ENCODE measurements around the gene ADRM1. TPM values are rescaled to one million over a fixed set of nuclear protein-coding genes. Genes with fewer than 3 reads are reported as not detected.

ADRM1 gene, protein sequence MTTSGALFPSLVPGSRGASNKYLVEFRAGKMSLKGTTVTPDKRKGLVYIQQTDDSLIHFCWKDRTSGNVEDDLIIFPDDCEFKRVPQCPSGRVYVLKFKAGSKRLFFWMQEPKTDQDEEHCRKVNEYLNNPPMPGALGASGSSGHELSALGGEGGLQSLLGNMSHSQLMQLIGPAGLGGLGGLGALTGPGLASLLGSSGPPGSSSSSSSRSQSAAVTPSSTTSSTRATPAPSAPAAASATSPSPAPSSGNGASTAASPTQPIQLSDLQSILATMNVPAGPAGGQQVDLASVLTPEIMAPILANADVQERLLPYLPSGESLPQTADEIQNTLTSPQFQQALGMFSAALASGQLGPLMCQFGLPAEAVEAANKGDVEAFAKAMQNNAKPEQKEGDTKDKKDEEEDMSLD
- total RNA-seq = 100 to 1,000 TPM; 159 to 166 TPM
- 101 TPM for polyA plus RNA-seq

DNA sequence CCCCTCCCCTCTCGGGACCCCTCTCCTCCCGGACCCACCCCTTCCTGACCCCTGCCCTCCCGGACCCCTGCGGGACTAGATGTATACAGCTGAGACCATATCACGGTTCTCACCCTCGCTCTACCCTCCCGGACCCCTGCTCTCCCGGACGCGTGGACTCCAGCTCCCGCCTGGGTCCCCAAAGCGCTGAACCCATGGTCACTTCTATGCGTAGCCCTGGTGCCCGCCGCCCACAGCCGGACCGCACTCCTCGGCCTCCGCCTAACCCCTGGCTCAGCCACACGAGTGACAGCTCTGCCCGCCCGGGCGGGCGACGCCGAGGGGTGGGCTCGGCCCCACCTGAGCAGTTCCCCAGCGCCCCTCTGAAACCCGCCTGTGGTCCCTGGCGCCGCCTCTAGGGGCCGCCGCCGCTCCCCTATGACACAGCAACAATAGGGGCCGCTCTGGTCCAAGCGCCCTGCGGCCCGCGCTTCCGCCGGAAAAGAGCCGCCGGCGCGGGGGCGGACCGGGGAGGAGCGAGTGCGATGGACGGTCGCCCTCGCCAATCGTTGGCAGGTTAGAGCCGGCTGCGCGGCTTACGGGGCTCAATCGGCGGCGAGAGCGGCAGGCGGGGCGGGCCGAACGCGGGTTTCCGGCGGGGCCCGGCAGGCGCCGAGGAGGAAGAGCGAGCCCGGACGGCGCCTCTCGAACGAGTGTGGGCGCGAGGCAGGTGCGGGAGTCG lies at the start of gene ADRM1:
Gene ADRM1 (plus strand): TSS at position 657 of the 721 bp plus-strand sequence. CDS start 572 bp downstream, outside the sequence.
- ChIA-PET POLR2A (interaction anchor here (0.6 kb wide), 2 partner anchors 14 to 106 kb away, joined by 3 read pairs; no protein-coding TSS in a partner anchor), CTCF (interaction anchor here (1.1 to 1.6 kb wide), 2 partner anchors 16 to 84 kb away, joined by 3 to 5 read pairs; partner anchors contain the start of gene RPS21)
- H3K36me3 ChIP-seq (ENCODE audit: insufficient read depth, low read length) = peaks cover 11% of the 10 kb centered on the region
- H3K4me3 Mint-ChIP-seq = peak within 1 kb of the TSS; percentile 90 to 98 (median 94)
- H3K4me1 ChIP-seq (ENCODE audit: insufficient read depth, low read length) = peaks cover 26% of the 10 kb centered on the region
- peak; percentile 93 to 97 (median 95) for DNase-seq
- peak within 1 kb of the TSS; percentile 84 for H3K4me3 ChIP-seq (ENCODE audit: low read length)
- no peaks in the 10 kb centered on the region for H3K27me3 ChIP-seq (ENCODE audit: insufficient read depth, low read length, poor library complexity, severe bottlenecking)
- no peaks in the 10 kb centered on the region for H3K27me3 Mint-ChIP-seq
- H3K9me3 Mint-ChIP-seq = no peaks in the 10 kb centered on the region
- peak within 1 kb of the TSS; percentile 94 for H3K27ac ChIP-seq (ENCODE audit: low read depth, low read length)
- H3K4me1 Mint-ChIP-seq = peaks cover 27 to 31% (median 31%) of the 10 kb centered on the region in 3 donors
- H3K9me3 ChIP-seq (ENCODE audit: low read length) = no peaks in the 10 kb centered on the region
- H3K27ac Mint-ChIP-seq = peak within 1 kb of the TSS; percentile 87 to 99 (median 98)
- peaks cover 0 to 40% (median 2%) of the 10 kb centered on the region in 3 donors for H3K36me3 Mint-ChIP-seq

DNA sequence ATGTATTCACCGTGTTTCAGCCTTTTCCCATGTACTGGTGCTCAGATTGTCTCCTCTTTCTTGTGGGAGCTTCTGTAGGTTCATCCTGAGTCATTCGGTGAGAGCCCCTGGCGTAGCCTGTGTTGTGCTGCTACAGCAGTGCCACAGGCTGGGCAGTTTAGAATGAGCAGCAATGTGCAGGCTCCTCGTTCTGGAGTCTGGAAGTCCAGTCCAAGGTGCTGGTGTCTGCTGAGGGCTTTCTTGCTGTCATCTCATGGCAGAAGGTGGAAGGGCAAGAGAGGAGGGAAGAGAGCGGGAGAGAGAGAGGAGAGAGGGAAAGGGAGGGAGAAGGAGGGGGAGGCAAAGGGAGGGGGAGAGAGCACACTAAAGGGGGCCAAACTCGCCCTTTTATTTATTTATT lies 49.4 kb upstream of the ADRM1 start:
- no peaks in the 10 kb centered on the region for H3K27me3 ChIP-seq (ENCODE audit: insufficient read depth, low read length, poor library complexity, severe bottlenecking)
- H3K36me3 Mint-ChIP-seq = peaks cover 0 to 49% (median 10%) of the 10 kb centered on the region in 3 donors
- no peaks in the 10 kb centered on the region for H3K9me3 Mint-ChIP-seq
- DNase-seq = no peak
- H3K27ac Mint-ChIP-seq = peak overlapping the region in 1 of 8 donors; percentile 72
- no peaks in the 10 kb centered on the region for H3K36me3 ChIP-seq (ENCODE audit: insufficient read depth, low read length)
- peaks cover 21 to 44% (median 28%) of the 10 kb centered on the region in 3 donors for H3K4me1 Mint-ChIP-seq
- H3K27me3 Mint-ChIP-seq = no peaks in the 10 kb centered on the region
- ChIA-PET CTCF (no interaction called here), POLR2A (no interaction called here)
- H3K4me3 Mint-ChIP-seq = no peak overlapping the region
- no peak overlapping the region for H3K27ac ChIP-seq (ENCODE audit: low read depth, low read length)
- H3K4me3 ChIP-seq (ENCODE audit: low read length) = no peak overlapping the region
- no peaks in the 10 kb centered on the region for H3K4me1 ChIP-seq (ENCODE audit: insufficient read depth, low read length)
- no peaks in the 10 kb centered on the region for H3K9me3 ChIP-seq (ENCODE audit: low read length)

DNA sequence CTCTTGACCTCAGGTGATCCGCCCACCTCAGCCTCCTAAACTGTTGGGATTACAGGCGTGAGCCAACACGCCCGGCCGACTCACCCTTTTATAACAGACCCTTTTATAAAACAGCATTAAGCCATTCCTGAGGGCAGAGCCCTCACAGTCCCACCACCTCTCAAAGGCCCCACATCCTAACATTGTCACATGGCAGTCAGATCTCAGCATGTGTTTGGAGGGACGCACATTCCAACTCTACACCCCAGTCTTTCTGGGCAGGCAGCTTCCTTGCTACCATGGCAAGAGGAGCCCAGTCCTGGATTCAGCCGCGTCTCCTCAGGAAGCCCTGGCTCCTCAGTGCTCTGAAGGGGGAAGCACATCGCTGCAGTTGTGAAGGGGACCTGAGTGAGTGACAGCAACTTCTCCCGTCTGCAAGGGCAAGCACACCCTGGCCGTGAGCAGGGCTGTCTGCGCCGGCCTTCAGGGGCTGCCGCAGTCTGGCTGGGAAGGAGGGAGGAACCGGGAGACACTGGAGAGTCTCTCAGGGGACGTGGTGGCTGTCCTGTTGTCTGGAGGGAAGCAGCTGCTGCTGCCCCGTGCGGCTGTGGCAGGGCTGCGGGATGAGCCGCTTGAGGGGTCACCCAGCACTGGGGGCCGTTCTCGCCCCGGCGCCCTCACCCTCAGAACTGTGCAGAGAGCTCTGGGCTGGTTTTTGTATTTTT lies 48.6 kb upstream of the ADRM1 start:
- no peaks in the 10 kb centered on the region for H3K27me3 ChIP-seq (ENCODE audit: insufficient read depth, low read length, poor library complexity, severe bottlenecking)
- no peaks in the 10 kb centered on the region for H3K27me3 Mint-ChIP-seq
- no peaks in the 10 kb centered on the region for H3K9me3 Mint-ChIP-seq
- no peaks in the 10 kb centered on the region for H3K4me1 ChIP-seq (ENCODE audit: insufficient read depth, low read length)
- ChIA-PET POLR2A (interaction anchor here (0.6 kb wide), 1 partner anchor 7 kb away, joined by 4 read pairs; no protein-coding TSS in a partner anchor), CTCF (no interaction called here)
- no peak overlapping the region for H3K4me3 ChIP-seq (ENCODE audit: low read length)
- peaks cover 24 to 41% (median 32%) of the 10 kb centered on the region in 3 donors for H3K4me1 Mint-ChIP-seq
- peaks cover 2% of the 10 kb centered on the region for H3K36me3 ChIP-seq (ENCODE audit: insufficient read depth, low read length)
- H3K9me3 ChIP-seq (ENCODE audit: low read length) = no peaks in the 10 kb centered on the region
- peaks cover 0 to 56% (median 13%) of the 10 kb centered on the region in 3 donors for H3K36me3 Mint-ChIP-seq
- no peak for DNase-seq
- H3K4me3 Mint-ChIP-seq = no peak overlapping the region
- H3K27ac Mint-ChIP-seq = peak overlapping the region in 3 of 8 donors; percentile 32 to 70 (median 68)
- H3K27ac ChIP-seq (ENCODE audit: low read depth, low read length) = no peak overlapping the region

DNA sequence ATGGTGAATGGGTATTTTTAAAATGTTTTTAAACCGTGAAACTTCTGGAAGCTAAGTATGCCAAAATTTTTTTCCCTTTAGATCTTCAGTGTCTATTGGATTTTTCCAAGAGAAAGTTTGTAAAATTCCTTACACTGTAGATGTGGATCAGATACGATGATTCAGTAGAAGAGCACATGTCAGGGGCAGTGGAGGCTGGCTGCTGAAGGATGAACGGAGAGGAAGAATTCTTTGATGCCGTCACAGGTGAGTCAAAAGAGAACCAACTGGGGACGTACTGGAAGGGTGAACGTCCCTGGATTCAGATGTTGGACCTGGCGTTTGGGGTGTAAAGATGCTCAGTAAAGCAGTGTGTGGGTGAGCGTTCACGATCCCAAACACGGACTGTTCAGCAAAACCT lies 46.8 kb upstream of the ADRM1 start:
- H3K27me3 ChIP-seq (ENCODE audit: insufficient read depth, low read length, poor library complexity, severe bottlenecking) = no peaks in the 10 kb centered on the region

DNA sequence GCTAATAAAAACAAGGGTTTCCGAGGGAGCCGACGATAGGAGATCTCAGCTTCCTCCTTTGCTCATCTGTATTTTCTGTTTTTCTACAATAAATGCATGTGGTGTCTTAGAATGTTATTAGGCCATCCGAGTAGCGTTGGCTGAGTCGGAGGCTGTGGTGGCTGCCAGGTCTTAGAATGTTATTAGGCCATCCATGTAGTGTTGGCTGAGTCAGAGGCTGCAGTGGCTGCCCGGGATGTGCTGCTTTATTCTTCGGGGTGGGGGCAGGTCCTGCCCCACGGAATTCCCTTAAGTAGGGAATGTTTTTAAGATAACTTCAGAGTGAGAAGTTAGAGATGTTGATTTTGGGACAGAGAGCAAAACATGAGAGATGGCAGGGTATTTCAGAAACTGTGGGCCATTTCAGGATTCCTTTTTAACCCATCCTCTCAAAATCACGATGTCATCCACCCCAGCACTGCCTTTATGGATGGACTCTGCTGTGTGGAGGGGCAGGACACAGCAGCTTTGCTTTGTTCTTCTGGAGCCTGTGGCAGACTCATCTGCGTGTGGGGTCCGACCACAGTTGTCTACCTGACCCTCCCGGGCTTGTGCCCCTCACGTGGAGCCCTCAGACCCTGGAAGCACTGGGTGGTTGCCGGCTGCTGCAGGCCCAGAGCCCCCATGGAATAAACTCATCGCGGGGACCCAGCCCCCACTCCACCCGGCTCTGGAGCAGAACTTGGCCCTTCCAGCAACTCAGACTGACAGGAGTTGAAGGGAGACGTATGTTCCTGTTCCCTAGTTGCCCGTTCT lies 44.1 kb upstream of the ADRM1 start:
- Mint-ChIP-seq H3K4me3 (no peak overlapping the region), H3K27me3 (no peaks in the 10 kb centered on the region), H3K27ac (no peak overlapping the region), H3K4me1 (peaks cover 11 to 16% (median 13%) of the 10 kb centered on the region in 3 donors), H3K9me3 (no peaks in the 10 kb centered on the region), H3K36me3 (peaks cover 0 to 87% (median 15%) of the 10 kb centered on the region in 3 donors)
- Histone ChIP-seq H3K4me1 (ENCODE audit: insufficient read depth, low read length) (no peaks in the 10 kb centered on the region), H3K27me3 (ENCODE audit: insufficient read depth, low read length, poor library complexity, severe bottlenecking) (no peaks in the 10 kb centered on the region), H3K9me3 (ENCODE audit: low read length) (no peaks in the 10 kb centered on the region), H3K36me3 (ENCODE audit: insufficient read depth, low read length) (peaks cover 21% of the 10 kb centered on the region), H3K4me3 (ENCODE audit: low read length) (no peak overlapping the region), H3K27ac (ENCODE audit: low read depth, low read length) (no peak overlapping the region)
- no peak for DNase-seq
- ChIA-PET CTCF (no interaction called here), POLR2A (no interaction called here)

More for the DNA sequence above, 46.8 kb upstream of the ADRM1 start:
- ChIA-PET CTCF (no interaction called here), POLR2A (no interaction called here)
- Mint-ChIP-seq H3K36me3 (peaks cover 0 to 70% (median 16%) of the 10 kb centered on the region in 3 donors), H3K27ac (no peak overlapping the region), H3K4me3 (no peak overlapping the region), H3K4me1 (peaks cover 18 to 32% (median 23%) of the 10 kb centered on the region in 3 donors), H3K9me3 (no peaks in the 10 kb centered on the region), H3K27me3 (no peaks in the 10 kb centered on the region)
- no peak for DNase-seq
- Histone ChIP-seq H3K4me3 (ENCODE audit: low read length) (no peak overlapping the region), H3K27ac (ENCODE audit: low read depth, low read length) (no peak overlapping the region), H3K9me3 (ENCODE audit: low read length) (no peaks in the 10 kb centered on the region), H3K4me1 (ENCODE audit: insufficient read depth, low read length) (no peaks in the 10 kb centered on the region), H3K36me3 (ENCODE audit: insufficient read depth, low read length) (peaks cover 14% of the 10 kb centered on the region)

DNA sequence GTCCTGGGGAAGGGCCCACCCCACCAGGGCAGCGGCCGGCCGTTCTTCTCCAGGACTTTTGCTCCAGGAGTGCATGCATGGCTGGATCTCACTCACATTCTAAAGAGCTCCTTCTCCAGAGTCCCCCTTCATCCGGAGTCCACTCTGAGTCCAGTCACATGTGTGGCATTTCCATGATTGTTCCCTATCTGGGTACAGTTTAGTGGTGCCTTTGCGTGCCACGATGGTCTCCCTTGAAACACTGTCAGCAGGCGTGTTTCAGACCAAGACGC lies 43.6 kb upstream of the ADRM1 start:
- H3K36me3 ChIP-seq (ENCODE audit: insufficient read depth, low read length) = peaks cover 21% of the 10 kb centered on the region
- H3K4me3 ChIP-seq (ENCODE audit: low read length) = no peak overlapping the region
- H3K4me1 ChIP-seq (ENCODE audit: insufficient read depth, low read length) = no peaks in the 10 kb centered on the region
- Mint-ChIP-seq H3K36me3 (peaks cover 0 to 87% (median 15%) of the 10 kb centered on the region in 3 donors), H3K27me3 (no peaks in the 10 kb centered on the region), H3K9me3 (no peaks in the 10 kb centered on the region), H3K4me3 (no peak overlapping the region), H3K27ac (no peak overlapping the region), H3K4me1 (peaks cover 10 to 12% (median 11%) of the 10 kb centered on the region in 3 donors)
- H3K27me3 ChIP-seq (ENCODE audit: insufficient read depth, low read length, poor library complexity, severe bottlenecking) = no peaks in the 10 kb centered on the region
- ChIA-PET CTCF (no interaction called here), POLR2A (no interaction called here)
- DNase-seq = no peak
- no peaks in the 10 kb centered on the region for H3K9me3 ChIP-seq (ENCODE audit: low read length)
- H3K27ac ChIP-seq (ENCODE audit: low read depth, low read length) = no peak overlapping the region

DNA sequence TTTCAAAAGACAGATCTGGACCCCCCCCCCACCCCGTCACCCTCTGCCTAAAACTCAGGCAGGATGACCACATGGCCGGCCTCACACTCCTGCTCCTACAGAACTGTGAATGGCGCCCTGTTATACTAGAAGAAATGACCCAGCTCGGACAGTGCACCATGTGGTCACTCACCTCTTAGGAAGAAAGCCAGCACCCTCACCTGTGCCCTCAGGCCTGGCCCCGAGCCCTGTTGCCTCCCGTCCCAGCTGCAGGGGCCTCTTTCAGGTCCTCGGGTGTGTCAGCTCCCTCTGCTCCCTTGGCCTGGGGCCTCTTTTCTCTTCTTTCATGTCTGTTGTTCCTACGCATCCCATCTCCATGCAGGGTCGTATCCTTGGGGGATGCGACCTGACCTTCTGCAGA lies 40.7 kb upstream of the ADRM1 start:
- H3K9me3 Mint-ChIP-seq = no peaks in the 10 kb centered on the region
- Histone ChIP-seq H3K4me3 (ENCODE audit: low read length) (no peak overlapping the region), H3K36me3 (ENCODE audit: insufficient read depth, low read length) (peaks cover 36% of the 10 kb centered on the region), H3K27ac (ENCODE audit: low read depth, low read length) (no peak overlapping the region), H3K27me3 (ENCODE audit: insufficient read depth, low read length, poor library complexity, severe bottlenecking) (no peaks in the 10 kb centered on the region), H3K4me1 (ENCODE audit: insufficient read depth, low read length) (no peaks in the 10 kb centered on the region), H3K9me3 (ENCODE audit: low read length) (no peaks in the 10 kb centered on the region)
- no peak overlapping the region for H3K4me3 Mint-ChIP-seq
- peak overlapping the region in 2 of 8 donors; percentile 15 to 70 for H3K27ac Mint-ChIP-seq
- no peak for DNase-seq
- ChIA-PET POLR2A (no interaction called here), CTCF (no interaction called here)
- H3K27me3 Mint-ChIP-seq = no peaks in the 10 kb centered on the region
- peaks cover 5 to 7% (median 6%) of the 10 kb centered on the region in 3 donors for H3K4me1 Mint-ChIP-seq
- peaks cover 9 to 89% (median 22%) of the 10 kb centered on the region in 3 donors for H3K36me3 Mint-ChIP-seq

Measured in CD8-positive, alpha-beta memory T cell (primary cell).